G401 (cell line): Measurements from ENCODE around the gene PLA2G6. TPM values are rescaled to one million over a fixed set of nuclear protein-coding genes. Genes with fewer than 3 reads are reported as not detected.

Experiments
- DNase-seq: peaks from one replicate; pipeline ENCODE4 v3.0.0-alpha.2; 2015; ENCODE audit warnings: low spot score
- in situ Hi-C: cut with HindIII; loops from 2 replicates; pipeline ENCODE4 v1.10.0; 2016; ENCODE audit warnings: low sequenced_read_pairs, mixed read lengths
- total RNA-seq: library from RNA; depleted of rRNA; stranded (reverse); fragments of >200 nt; shearing (Covaris generic); gene quantifications from 2 replicates; pipeline ENCODE4 v1.2.3, GENCODE V29; 2014

The PLA2G6 gene
- total RNA-seq, 1 experiment from 2014 or later, result 11.4 TPM

DNA sequence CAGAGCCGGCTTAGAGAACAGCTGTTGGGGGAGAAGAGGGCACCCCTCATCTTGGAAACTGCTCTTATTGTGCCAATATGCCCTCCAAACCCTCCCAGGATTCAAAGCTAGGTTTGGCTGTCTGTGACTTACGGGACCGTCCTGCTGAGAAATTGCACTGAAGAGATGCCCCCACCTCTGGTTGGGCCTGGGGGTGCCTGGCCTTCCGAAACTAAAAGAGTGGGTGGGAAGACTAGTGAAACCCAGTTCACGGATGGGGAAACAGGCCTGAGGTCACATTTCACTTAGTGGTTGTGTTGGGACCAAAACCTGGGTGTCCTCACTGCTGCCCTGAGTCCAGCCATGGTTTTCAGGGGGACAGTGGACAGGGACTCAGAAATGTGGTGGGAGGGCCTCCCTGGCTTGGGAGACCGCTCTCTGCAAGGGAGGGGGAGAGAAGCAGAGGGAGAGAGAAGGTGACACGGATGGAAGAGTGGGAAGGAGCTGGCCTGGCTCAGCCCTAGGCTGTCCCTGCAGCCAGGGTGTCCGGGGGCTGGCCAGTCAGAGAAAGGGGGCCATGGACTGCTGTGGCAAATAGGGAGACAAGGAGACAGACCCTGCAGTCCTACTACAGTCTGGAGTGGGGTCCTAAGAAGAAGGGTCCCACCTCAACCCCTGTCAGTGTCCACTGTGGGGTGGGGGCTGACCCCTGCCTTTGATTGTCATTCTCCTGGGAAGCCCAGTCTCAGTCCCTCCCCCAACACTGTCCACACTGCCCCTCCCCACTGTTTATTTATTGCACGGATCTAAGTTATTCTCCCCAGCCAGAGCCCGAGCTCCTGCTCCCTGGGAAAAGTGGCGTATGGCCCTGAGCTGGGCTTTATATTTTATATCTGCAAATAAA, 33.8 kb upstream of the PLA2G6 start:
- in situ Hi-C loops, result no loop called here
- no peak for DNase-seq

DNA sequence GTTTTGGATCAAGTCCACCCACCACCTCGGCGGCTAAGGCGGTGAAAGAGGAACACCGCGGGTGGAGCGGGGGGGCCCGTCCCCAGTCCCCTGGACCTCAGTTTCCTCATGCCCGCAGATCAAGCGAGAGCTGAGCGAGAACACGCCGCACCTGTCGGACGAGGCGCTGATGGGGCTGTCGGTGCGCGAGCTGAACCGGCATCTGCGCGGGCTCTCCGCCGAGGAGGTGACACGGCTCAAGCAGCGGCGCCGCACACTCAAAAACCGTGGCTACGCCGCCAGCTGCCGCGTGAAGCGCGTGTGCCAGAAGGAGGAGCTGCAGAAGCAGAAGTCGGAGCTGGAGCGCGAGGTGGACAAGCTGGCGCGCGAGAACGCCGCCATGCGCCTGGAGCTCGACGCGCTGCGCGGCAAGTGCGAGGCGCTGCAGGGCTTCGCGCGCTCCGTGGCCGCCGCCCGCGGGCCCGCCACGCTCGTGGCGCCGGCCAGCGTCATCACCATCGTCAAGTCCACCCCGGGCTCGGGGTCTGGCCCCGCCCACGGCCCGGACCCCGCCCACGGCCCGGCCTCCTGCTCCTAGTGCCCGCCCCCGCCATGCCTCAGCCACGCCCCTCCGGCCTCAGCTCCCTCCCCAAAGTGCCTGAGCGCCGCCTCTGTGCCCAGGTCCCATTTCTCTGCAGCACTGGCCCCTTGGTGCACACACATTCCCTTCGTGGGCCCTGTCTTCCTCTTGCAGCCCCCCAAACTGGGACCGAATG, 32.8 kb upstream of the PLA2G6 start:
- in situ Hi-C loops, result no loop called here
- no peak for DNase-seq

DNA sequence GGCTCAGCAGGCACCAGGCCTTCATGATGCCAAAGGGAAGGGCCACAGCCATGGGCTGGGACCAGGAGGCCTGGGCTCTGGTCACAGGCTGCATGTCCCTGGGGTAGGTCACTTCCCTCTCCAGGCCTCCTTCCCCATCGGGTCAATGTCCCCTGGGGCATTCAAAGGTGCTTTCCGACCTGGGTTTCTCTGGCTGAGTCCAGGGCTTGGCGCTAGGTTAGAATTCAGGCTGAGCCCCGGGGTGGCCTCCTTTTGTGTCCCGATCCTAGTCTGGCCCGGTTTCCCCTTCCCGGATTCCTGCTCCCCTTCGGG, 32.3 kb upstream of the PLA2G6 start:
- DNase-seq, result no peak

DNA sequence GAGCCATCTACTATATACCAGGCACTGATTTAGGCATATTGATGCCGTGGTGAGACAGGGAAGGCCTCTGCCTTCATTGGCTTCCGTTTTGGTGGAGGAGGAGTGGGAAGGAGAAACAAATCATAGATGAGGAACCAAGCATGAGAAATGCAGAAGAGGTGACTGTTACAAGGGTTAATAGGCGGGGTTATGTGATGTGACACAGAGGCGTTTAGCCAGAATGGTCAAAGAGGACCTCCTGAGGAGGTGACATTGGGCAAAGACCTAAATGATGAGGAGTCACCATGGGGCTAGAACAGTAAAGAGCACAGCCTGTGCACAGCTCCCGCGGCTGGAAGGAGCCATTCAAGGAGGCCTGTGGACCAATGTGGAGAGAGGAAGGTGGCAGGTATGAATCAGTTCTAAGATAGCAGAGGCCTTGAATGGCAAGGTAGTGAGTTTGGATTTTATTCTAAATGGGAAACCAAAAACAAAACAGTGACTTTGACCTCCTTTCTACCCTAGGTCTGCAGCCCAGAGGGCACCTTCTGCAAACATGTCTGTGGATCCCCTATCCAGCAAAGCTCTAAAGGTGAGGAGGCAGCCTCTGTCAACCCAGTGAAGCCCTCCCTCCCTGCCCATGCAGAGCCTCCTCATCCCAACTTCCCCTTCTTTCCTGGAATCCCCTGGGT, 31.8 kb upstream of the PLA2G6 start:
- no peak for DNase-seq
- in situ Hi-C loops, result no loop called here

More for the DNA sequence above, 32.3 kb upstream of the PLA2G6 start:
- in situ Hi-C loops, result no loop called here

DNA sequence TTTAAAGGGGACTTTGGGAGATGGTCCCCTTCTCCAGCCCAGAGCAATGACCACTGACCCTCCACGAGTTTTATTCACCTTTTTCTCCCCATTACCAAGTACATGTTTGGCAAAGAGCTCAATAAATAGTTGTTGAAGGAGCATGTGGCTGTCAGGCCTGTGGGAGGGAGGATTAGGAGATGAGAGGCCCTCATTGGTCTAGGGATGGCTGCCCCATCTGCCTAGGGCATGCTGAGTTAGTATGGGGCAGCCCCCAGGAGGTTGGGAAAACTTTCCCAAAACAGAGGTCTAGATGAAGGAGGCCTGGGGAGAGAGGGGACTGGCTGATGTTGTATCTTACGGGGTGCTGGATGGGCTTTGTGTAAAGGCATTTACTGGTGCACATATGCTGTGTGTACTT, 30.8 kb upstream of the PLA2G6 start:
- no peak for DNase-seq
- in situ Hi-C loops, result no loop called here

DNA sequence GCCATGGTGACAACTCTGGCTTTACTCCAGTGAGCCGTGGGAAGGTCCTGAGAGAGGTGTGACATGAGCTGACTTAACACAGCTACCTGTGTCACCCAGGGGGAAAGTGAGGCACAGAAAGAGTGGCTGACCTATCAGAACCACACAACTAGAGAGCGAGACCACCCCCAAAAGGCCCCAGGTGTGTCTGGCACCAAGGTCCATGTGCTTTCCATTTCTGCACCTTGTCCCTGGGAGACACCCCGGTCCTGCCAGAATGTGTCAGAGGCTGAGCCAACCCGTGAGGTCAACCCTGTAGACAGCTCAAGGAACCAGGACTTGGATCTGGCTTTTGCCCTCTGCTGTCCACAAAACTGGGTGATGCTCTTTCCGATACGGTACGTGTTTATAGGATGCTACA, 29.9 kb upstream of the PLA2G6 start:
- in situ Hi-C loops, result no loop called here
- no peak for DNase-seq

DNA sequence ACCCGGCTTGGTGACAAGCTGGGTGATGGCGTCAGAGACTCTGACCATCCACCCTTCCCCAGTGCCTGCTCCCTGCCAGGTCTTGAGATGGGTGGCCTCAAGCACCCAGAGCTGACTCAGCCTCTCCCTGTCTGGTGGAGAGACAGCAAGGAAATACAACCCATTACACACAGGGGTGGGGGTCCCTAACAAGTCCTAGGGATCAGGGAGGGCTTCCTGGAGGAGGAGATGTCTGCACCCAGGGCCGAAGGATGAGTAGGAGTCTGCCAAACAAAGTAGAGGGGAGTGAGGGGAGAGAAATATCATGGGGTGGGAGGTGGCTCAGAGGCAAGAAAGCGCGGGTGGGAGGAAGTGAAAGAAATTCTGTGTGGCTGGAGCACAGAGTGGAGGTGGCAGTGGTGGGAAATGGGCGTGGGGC, 26.9 kb upstream of the PLA2G6 start:
- in situ Hi-C loops, result no loop called here
- DNase-seq, result no peak

DNA sequence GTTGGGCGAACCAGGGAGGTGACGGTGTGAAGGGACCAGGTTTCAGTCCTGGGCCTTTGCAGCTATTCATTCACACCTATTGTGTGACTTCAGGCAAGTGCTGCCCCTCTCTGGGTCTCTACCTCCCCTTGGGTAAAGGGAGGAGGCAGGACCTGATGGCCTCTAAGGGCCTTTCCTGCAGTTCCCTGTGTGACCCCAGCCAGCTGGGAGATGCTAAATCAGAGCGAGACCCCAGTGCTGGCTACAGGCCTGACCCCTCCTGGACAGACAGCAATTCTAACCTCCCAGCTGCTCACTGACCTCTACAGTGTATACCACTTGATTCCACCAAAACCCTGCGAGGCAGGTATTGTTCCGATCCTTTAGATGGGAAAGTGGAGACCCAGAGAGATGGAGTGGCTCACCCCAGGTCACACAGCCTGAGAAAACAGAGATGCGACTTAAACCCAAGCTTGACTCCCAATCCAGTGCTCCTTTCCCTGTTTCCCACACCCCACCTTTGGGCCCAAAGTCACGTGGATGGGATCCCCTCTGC, 26.3 kb upstream of the PLA2G6 start:
- in situ Hi-C loops, result no loop called here

DNA sequence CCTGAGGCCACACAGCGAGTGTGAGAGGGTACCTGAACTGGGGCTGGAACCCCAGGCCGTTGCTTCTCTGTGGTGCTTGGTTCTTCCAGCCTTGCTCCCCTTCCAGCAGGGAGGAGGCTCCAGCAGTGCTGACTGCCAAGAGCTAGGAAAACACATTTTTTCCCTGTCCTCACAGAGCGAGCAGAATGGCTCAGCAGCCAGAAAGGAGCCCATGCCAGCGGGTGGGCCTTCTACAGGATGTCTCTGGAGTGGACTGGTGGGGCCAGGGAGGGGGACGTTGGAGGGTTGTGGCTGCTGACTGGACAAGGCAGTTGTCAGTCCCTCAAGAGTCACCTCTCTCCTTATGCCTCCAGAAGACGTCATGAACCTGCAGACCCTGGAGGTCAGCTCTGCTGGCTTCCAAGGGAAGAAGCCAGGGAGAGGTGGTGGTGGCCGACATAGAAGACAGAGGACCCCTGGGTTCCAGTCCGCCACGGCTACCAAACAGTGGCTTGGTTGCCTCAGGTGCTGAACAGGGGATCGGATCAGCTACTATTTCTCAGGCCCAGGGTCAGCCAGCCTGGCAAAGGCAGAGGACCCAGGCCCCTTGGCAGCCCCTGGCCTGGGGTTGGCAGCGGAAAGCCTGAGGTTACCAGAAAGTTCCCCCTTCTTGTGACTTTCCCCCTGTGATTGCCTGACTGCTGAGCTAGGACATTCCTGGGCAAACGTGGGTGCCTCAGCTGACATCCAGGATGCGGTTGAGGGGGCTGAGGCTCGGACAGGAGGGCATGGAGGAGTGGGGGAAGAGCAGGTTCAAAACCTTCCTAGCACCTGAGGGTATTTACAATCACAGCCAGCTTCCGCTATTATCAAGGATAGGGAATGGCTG, 23.9 kb upstream of the PLA2G6 start:
- no peak for DNase-seq
- in situ Hi-C loops, result no loop called here

More for the DNA sequence above, 26.3 kb upstream of the PLA2G6 start:
- no peak for DNase-seq

DNA sequence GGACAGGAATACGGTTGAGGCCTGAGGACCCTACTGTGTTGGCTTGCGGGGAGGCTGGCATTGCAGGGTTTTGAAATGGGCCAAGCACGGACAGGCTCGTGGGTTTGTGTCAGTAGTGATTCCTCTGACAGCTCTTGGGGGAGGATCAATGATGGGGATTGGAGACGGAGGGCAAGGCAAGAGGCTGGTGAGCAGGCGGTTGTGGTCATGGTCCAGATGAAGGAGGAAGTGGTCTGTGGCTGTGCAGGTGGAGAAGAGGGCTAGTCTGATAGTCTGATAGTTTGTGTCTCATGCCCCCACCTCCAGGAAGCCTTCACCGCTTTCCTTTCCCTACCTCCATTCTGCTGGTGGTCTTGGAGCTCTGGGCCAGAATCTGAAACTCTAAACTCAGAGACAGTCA, 23.2 kb upstream of the PLA2G6 start:
- in situ Hi-C loops, result no loop called here
- DNase-seq, result no peak

DNA sequence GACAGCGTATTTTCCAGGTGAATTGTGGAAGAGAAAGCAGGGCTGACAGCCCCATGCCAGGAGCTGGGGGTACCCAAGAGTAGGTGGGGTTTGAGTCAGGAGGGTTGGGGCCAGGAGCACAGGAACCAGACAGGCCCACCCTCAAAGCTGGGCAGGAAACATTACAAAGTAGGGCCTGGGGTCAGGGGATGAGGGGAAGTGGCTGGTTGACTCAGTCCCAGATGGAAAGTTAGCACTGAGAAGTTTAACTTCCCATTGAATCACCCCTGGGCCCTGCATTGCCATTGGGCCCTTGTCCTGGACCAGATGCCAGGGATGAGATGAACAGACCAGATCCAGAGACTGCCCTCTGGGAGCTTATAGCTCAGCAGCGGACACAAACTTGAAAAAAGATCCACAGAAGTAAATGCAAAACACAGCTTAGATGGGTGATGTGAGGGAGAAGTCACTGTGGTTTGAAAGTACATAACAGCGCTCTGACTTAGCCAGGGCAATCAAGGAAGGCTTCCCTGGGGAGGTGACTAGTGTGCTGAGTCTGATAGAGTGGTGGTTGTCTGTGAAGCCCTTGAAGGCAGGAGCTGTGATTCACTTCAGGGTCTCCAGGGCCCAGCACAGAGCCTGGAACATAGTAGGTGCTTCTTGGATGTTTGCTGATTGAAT, 22.4 kb upstream of the PLA2G6 start:
- no peak for DNase-seq
- in situ Hi-C loops, result no loop called here

DNA sequence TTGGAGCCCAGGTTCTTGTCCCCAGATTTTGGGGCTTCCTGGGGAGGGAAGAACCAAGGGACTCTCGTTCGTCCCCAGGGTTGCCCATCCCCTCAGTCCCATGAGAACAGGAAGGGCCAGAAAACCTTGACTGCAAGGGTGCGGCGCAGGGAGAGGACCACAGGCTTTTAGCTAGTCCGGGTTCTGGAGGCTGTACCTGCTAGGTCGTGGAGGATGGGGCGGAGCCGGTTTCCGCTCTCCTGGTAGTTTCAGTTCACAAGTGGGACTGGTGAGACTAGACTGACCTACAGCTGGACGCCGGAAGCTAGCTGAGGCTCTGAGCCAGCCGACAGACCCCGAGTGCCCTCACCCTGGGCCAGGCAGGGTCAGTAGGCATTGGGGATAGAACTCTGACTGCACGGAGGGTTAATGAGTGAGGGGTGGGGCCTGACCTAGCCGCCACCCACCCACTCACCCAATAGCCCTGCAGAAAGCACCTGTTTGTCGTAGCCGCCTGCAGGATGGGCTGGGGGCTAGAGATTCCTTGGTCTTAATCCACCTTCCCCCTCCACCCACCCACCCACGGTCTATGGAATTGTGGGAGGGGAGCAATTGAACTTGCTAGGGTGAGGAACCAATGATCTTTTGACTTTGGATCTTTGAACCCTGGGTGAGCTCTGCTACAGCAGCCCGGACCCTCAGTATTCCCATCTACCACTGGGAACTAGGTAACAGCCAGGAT, 21.6 kb upstream of the PLA2G6 start:
- in situ Hi-C loops, result no loop called here
- DNase-seq, result no peak

DNA sequence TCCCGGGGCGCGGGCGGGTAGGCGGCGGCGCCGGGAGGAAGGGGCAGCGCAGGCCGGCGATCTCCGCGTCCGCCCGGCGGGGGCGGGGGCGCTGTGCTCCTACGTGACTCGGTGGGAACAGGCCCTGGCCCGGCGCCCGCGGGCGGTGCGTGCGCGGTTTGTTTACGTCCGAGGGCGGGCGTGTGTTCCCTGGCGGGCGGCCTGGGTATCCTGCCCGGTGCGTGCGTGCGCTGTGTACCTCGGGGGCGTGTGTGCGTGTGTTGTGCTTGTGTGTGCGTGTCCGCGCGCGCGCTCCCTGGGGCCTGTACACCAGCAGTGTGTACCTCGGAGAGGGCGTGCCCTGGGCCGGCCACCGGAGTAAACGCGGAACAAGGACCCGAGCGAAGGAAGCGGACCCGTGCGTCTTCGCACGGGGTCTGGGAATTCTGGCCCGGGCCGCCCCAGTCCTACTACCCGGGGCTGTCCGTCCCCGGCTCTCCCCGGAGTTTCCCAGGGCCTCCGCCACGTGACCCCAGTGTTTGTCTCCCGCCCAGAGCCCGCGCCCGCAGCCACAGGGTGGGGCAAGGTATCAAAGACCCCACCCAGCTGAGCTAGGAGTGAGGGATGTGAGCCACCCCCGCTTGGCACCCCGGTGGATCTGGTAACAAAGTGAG, 20.9 kb upstream of the PLA2G6 start:
- in situ Hi-C loops, result no loop called here

DNA sequence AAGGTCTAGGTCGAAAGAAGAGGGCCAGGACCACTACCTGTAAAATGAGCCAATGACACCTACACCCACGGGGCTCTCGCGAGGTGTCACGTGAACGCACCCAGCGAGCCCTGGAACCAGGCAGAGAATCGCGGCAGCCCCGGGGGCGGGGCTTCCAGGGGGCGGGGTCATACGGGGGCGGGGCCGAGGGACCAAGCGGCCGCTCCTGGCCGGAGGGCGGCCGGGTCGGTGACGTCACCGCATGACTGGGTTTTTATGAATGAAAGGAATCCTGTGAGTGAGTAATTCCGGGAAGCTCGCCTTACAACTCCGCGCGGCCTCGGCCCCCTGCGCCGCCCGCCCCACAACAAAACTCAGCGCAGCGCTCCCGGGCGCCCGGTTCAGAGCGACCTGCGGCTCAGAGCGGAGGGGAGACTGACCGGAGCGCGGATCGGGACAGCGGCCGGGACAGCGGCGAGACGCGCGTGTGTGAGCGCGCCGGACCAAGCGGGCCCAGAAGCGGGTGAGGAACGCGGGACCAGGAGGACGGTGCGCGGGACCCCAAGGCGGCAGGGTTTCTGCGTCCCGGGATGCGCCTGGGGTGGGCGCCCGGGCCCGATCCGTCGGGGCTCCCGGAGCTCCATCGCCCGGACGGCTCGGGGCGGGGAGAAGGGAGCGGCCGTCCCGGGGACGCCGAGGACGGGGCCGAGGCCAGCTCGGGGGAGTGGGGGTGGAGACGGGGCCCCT, 20.2 kb upstream of the PLA2G6 start, which contains the start of gene MAFF:
Gene MAFF, plus strand, starts transcription at position 284 of the 726 bp plus-strand sequence. CDS start 11,860 bp downstream, outside the sequence.
- in situ Hi-C loops, result no loop called here
- DNase-seq, result peak; percentile 88

More for the DNA sequence above, 20.9 kb upstream of the PLA2G6 start:
- DNase-seq, result no peak

DNA sequence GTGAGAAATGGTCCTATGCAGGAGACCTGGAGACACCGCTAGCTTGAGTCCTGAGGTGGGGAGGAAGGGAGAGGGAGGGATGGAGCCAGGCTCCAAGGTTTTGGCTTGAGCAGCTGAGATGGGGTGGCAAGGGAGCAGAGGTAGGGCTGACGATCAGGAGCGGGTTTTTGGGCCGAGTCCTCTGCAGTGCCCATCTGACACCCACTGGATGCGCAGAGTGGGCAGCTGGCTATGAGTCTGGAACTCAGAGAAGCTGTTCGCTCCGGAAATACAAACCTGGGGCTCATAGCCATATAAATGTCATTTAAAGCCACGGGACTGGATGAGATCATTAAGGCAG, 19.7 kb upstream of the PLA2G6 start:
- in situ Hi-C loops, result no loop called here
- DNase-seq, result no peak

DNA sequence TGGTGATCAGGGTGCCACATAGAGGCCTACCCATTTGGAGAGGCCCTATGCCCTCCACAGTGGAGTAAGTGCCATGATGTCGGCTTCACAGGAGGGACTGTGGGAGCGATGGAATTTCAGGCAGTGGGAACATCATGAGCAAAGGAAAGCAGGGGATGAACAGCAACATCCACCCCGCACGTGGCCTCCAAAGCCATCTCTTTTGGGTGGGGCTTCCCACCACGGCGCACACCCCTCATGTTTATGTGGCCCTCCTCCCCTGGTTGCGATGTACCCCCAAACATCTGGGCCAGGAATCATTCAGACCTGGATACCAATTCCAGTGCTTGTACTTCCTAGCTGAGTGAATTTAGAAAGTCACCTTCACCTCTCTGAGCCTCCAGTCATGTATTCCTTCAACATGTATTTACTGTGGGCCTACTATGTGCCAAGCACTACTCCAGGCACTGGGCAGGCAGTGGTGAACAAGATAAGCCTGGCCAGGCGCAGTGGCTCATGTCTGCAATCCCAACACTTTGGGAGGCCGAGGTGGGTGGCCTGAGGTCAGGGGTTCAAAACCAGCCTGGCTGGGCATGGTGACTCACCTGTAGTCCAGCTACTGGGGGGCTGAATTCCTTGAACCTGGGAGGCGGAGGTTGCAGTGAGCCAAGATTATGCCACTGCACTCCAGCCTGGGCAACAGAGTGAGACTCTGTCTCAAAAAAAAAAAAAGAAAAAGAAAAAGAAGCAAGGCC, 18.4 kb upstream of the PLA2G6 start:
- DNase-seq, result no peak
- in situ Hi-C loops, result no loop called here
